Ectodermal cell (in vitro differentiated cells): Measurements from ENCODE around the gene CDR2L.
"Not testable (repeated sequence)": the region's sequence is repeated elsewhere in the genome, so short reads cannot be mapped to it uniquely, and the experiment has no call there.

ENCODE experiments used
- H3K27ac ChIP-seq: 2 replicates; pipeline ENCODE4 v1.7.0; 2013; ENCODE audit warnings: mild to moderate bottlenecking, low read depth, low read length; ENCODE audit not compliant: insufficient read depth, poor library complexity, severe bottlenecking
- H3K27me3 ChIP-seq: 2 replicates; pipeline ENCODE4 v1.7.0; 2013; ENCODE audit warnings: mild to moderate bottlenecking, low read length; ENCODE audit not compliant: insufficient read depth, control insufficient read depth, poor library complexity, severe bottlenecking
- H3K36me3 ChIP-seq: one replicate; pipeline ENCODE4 v1.7.0; 2013; ENCODE audit warnings: low read length; ENCODE audit not compliant: control insufficient read depth, insufficient read depth
- H3K4me1 ChIP-seq: one replicate; pipeline ENCODE4 v1.7.0; 2013; ENCODE audit warnings: low read length; ENCODE audit not compliant: control insufficient read depth, insufficient read depth
- H3K4me3 ChIP-seq: 2 replicates; pipeline ENCODE4 v1.7.0; 2013; ENCODE audit warnings: low read depth, low read length, control low read depth; ENCODE audit not compliant: insufficient read depth
- H3K9me3 ChIP-seq: 2 replicates; pipeline ENCODE4 v1.7.0; 2013; ENCODE audit warnings: mild to moderate bottlenecking, low read length, moderate library complexity; ENCODE audit not compliant: control insufficient read depth
- WGBS, 2 experiments: methylation state at CpG; one replicate each; pipeline ENCODE4 v1.1.7; 2013; ENCODE audit warnings: missing lambda C conversion rate in 2 of 2; 5-methylcytosine and 5-hydroxymethylcytosine counted together

CDR2L gene

GRCh38 chr17:74981318-74981978, 6.0 kb upstream of the CDR2L start:
- Histone ChIP-seq H3K27ac (no peak overlapping the region), H3K27me3 (peaks cover 4% of the 10 kb centered on the region), H3K4me3 (peak overlapping the region; percentile 87), H3K4me1 (peaks cover 7% of the 10 kb centered on the region), H3K36me3 (no peaks in the 10 kb centered on the region), H3K9me3 (no peaks in the 10 kb centered on the region)
- 85 to 86% methylated on average over 16 of the region's 16 CpGs for WGBS, 2 experiments

GRCh38 chr17:74981979-74982662, 5.3 kb upstream of the CDR2L start:
- WGBS, 2 experiments: 1% methylated on average over 61 of the region's 61 CpGs
- H3K4me1 ChIP-seq: peaks cover 7% of the 10 kb centered on the region
- H3K27ac ChIP-seq: peak overlapping the region; percentile 75

GRCh38 chr17:74982663-74983313, 4.6 kb upstream of the CDR2L start:
- WGBS, 2 experiments: 28 to 31% methylated on average over 14 of the region's 14 CpGs
- peak overlapping the region; percentile 87 for H3K4me3 ChIP-seq
- H3K27ac ChIP-seq: peak overlapping the region; percentile 75
- H3K27me3 ChIP-seq, H3K36me3 ChIP-seq, H3K9me3 ChIP-seq, H3K4me1 ChIP-seq: not testable (repeated sequence)

More at GRCh38 chr17:74981979-74982662, 5.3 kb upstream of the CDR2L start:
- peaks cover 4% of the 10 kb centered on the region for H3K27me3 ChIP-seq
- no peaks in the 10 kb centered on the region for H3K9me3 ChIP-seq
- no peaks in the 10 kb centered on the region for H3K36me3 ChIP-seq
- peak overlapping the region; percentile 87 for H3K4me3 ChIP-seq

GRCh38 chr17:74986206-74986576, 1.2 kb upstream of the CDR2L start:
- Histone ChIP-seq H3K9me3 (no peaks in the 10 kb centered on the region), H3K36me3 (no peaks in the 10 kb centered on the region), H3K4me1 (peaks cover 12% of the 10 kb centered on the region), H3K27me3 (no peaks in the 10 kb centered on the region), H3K4me3 (no peak overlapping the region), H3K27ac (no peak overlapping the region)
- WGBS, 2 experiments: 88 to 89% methylated on average over 2 to 3 of the region's 3 CpGs

- Histone ChIP-seq H3K27ac (peak overlapping the region; percentile 85), H3K36me3 (no peaks in the 10 kb centered on the region), H3K27me3 (no peaks in the 10 kb centered on the region), H3K4me3 (peak overlapping the region; percentile 82), H3K4me1 (peaks cover 10% of the 10 kb centered on the region), H3K9me3 (no peaks in the 10 kb centered on the region)
- 0 to 1% methylated on average over 76 of the region's 76 CpGs for WGBS, 2 experiments
These were observed 678 bp downstream of the CDR2L start for GRCh38 chr17:74987909-74988711.

GRCh38 chr17:74990581-74991105, 3.2 kb downstream of the CDR2L start:
- Histone ChIP-seq H3K36me3 (no peaks in the 10 kb centered on the region), H3K27ac (no peak overlapping the region), H3K4me1 (peaks cover 6% of the 10 kb centered on the region), H3K9me3 (no peaks in the 10 kb centered on the region), H3K4me3 (no peak overlapping the region), H3K27me3 (no peaks in the 10 kb centered on the region)
- WGBS, 2 experiments: 93 to 94% methylated on average over 10 of the region's 10 CpGs

- Histone ChIP-seq H3K27ac (no peak overlapping the region), H3K4me3 (no peak overlapping the region), H3K4me1 (peaks cover 6% of the 10 kb centered on the region), H3K9me3 (no peaks in the 10 kb centered on the region), H3K36me3 (no peaks in the 10 kb centered on the region), H3K27me3 (no peaks in the 10 kb centered on the region)
- 86 to 91% methylated on average over 2 of the region's 2 CpGs for WGBS, 2 experiments
These were observed 4.8 kb downstream of the CDR2L start for GRCh38 chr17:74992223-74992622.

- H3K4me1 ChIP-seq: no peaks in the 10 kb centered on the region
- 87 to 93% methylated on average over 7 of the region's 7 CpGs for WGBS, 2 experiments
- H3K27ac ChIP-seq: no peak overlapping the region
- no peaks in the 10 kb centered on the region for H3K9me3 ChIP-seq
- no peak overlapping the region for H3K4me3 ChIP-seq
- H3K27me3 ChIP-seq: no peaks in the 10 kb centered on the region
- no peaks in the 10 kb centered on the region for H3K36me3 ChIP-seq
These were observed 7.0 kb downstream of the CDR2L start for GRCh38 chr17:74994440-74994839.

GRCh38 chr17:74995847-74996246, 8.4 kb downstream of the CDR2L start:
- H3K36me3 ChIP-seq: no peaks in the 10 kb centered on the region
- WGBS, 2 experiments: 75 to 93% methylated on average over 4 to 5 of the region's 5 CpGs
- H3K9me3 ChIP-seq: no peaks in the 10 kb centered on the region
- no peak overlapping the region for H3K4me3 ChIP-seq
- H3K4me1 ChIP-seq: no peaks in the 10 kb centered on the region
- H3K27me3 ChIP-seq: no peaks in the 10 kb centered on the region
- no peak overlapping the region for H3K27ac ChIP-seq
